ENCODE results near the gene SERPIND1. TPM values are rescaled to one million over a fixed set of nuclear protein-coding genes. Genes with fewer than 3 reads are reported as not detected.
"Not testable (repeated sequence)": the region's sequence is repeated elsewhere in the genome, so short reads cannot be mapped to it uniquely, and the experiment has no call there.

The SERPIND1 gene
- total RNA-seq, 1 donor from 2014 or later: 0.58 TPM

DNA sequence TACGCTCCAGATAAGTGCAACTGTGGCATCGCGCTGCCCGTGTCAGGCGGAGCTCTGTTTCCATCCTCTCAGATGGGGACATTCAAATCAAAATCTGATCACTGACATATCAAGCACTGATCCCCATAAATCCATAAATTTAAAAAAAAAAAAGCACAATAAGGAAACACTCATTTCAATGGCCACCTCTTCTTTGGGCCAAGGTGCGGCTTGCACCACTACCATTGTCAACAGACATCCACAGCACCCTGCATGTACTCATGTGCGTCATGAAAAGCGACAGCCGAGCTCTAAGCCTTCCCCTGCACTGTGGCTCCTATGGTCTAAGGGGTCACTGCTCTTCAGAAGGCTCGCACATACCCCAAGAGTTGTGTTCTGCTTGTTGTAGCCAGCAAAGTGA lies 26.7 kb upstream of the SERPIND1 start:
- no peak for DNase-seq (ENCODE audit: low spot score)

DNA sequence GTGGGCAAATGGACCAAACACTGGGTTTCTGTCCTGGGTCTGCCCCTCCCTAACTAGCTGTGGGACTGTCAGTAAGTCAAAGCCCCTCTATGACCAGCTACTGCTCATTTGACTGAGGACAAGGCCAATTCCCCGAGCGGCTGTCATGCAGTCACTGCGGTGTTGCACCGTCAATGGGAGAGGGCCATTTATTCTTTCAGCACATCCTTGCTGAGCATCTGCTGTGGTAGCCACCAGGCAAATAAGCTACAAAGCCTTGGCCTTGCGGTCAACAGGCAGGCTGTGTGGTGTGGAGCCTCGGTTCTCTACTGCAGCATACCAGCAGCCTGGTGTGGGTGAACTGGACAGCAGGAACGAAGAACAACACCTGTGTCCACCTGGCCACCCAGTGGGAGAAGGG lies 25.8 kb upstream of the SERPIND1 start:
- no peak for DNase-seq (ENCODE audit: low spot score)

GRCh38 chr22:20748731-20749428 lies 25.0 kb upstream of the SERPIND1 start:
- DNase-seq (ENCODE audit: low spot score): no peak

- DNase-seq (ENCODE audit: low spot score): no peak
Measured at GRCh38 chr22:20749453-20749852, 24.5 kb upstream of the SERPIND1 start.

- peak; percentile 51 for DNase-seq (ENCODE audit: low spot score)
Measured at GRCh38 chr22:20750461-20751184, 23.3 kb upstream of the SERPIND1 start.

GRCh38 chr22:20751185-20751851 lies 22.6 kb upstream of the SERPIND1 start:
- no peak for DNase-seq (ENCODE audit: low spot score)

- DNase-seq (ENCODE audit: low spot score): no peak
Measured at GRCh38 chr22:20752104-20752741, 21.7 kb upstream of the SERPIND1 start.

GRCh38 chr22:20752873-20753272 lies 21.0 kb upstream of the SERPIND1 start:
- DNase-seq (ENCODE audit: low spot score): no peak

DNA sequence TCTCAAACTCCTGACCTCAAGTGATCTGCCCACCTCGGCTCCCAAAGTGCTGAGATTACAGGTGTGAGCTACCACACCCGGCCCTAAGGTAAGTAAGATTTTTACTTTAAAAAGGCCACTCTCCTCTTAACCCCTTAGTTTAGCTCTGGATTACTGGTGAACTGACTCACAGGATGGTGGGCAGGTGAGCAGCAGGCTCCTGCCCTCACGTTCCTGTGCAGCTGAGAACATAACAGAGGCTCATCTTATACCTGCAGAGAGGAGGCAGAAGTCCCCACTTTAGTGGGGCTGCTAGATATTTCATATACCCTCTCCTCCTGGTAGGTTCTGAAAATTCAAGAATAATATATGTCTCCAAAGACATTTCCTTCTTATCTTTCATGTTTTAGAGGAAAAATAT lies 17.1 kb upstream of the SERPIND1 start:
- DNase-seq (ENCODE audit: low spot score): no peak

DNA sequence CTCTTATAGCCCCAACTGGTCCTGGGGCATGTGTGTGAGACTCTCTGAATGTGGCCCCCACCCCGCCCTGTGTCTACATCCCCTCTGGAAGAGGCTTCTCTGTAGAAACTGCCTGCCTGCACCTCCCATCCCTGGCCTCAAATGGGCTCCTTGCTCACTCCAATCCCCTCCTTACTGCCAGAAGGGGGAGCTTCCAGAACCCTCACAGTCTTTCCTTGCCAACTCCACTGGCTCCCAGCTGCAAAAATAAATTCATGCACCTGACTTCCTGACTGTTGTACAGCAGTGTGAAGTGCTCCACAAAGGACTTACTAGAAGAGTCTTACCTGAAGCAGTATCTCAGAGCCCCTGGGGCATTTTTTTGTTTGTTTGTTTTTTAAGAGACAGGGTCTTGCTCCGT lies 15.2 kb upstream of the SERPIND1 start:
- no peak for DNase-seq (ENCODE audit: low spot score)

- DNase-seq (ENCODE audit: low spot score): no peak
Measured at GRCh38 chr22:20760084-20760483, 13.8 kb upstream of the SERPIND1 start.

GRCh38 chr22:20761536-20761935 lies 12.4 kb upstream of the SERPIND1 start:
- DNase-seq (ENCODE audit: low spot score): no peak

DNA sequence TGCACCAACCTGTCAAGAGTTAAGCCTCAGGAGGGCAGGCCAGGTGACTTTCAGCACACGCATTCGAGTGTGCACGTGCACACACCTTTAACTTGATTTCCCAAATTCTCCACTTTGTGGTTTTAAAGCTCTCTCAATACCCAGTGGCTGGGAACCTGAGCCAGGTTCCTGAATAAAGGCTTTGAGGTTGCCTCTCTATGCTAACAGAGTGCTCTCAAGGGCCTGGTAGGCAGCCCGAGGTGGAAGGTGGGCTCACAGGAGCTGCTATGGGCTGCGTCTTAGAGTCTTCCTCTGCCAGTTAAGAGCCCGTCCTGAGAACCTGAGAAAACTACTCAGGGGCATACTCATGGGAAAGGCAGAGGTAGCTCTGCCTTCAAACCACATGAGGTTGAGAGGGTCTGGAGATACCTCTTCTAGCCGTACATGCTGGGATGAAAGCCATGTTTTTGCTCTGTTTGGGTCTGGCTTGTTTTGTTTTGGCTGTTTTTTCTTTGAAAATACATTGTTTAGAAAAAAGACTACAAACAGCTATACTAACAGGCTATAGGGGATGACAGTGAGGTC lies 11.6 kb upstream of the SERPIND1 start:
- no peak for DNase-seq (ENCODE audit: low spot score)

GRCh38 chr22:20763630-20764470 lies 10.1 kb upstream of the SERPIND1 start:
- no peak for DNase-seq (ENCODE audit: low spot score)

DNA sequence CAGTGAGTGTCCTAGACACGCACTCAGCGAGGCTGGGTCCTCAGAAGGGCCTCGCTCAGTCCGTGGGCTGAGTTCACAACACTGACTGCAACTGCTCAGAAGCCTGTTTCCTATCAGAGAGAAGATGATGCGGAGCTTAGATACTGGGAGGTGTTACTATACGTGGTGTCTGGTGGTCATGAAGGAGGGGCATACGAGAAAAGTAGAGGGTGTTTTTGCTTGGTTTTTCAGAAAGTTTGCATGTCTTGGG lies 9.5 kb upstream of the SERPIND1 start:
- no peak for DNase-seq (ENCODE audit: low spot score)

- no peak for DNase-seq (ENCODE audit: low spot score)
Measured at GRCh38 chr22:20764729-20765128, 9.2 kb upstream of the SERPIND1 start.

- no peak for DNase-seq (ENCODE audit: low spot score)
Measured at GRCh38 chr22:20765938-20766337, 8.0 kb upstream of the SERPIND1 start.

GRCh38 chr22:20766530-20766929 lies 7.4 kb upstream of the SERPIND1 start:
- no peak for DNase-seq (ENCODE audit: low spot score)

- DNase-seq (ENCODE audit: low spot score): not testable (repeated sequence)
Measured at GRCh38 chr22:20769496-20769826, 4.5 kb upstream of the SERPIND1 start.

DNA sequence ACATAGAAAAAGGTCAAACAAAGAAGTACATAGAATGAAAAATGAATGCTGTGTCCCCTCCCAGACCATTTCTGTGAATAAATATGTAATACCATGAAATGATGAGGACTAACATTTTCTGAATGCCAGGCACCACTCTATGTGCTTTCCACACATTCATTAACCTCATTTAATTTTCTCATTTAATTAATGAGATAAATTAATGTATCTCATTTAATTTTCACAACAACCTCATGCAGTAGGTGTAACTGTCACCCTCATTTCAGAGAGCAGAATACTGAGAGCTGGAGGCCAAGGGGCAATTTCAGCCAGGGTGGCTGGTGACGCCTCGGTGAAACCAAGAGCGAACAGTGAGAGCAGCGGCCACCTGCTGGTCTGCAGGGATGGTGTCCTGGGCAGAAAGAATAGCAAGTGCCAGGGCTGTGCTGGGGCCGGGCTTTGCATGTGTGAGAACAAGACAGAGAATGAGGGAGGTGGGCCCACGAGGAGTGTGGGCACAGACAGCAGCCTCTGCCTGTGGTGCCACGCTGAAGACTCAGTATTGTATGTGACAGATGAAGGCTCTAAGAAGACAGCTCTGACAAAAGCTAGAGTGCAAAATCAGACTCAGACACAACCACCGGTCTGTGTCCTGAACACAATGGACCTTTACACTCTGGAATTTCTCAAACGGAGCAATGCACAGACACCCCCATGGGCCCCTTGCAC lies 1.8 kb upstream of the SERPIND1 start:
- no peak for DNase-seq (ENCODE audit: low spot score)

GRCh38 chr22:20774882-20775281 lies 969 bp downstream of the SERPIND1 start:
- DNase-seq (ENCODE audit: low spot score): no peak
